ENCODE results near the gene MYG1. TPM values are rescaled to one million over a fixed set of nuclear protein-coding genes. Genes with fewer than 3 reads are reported as not detected.

Gene MYG1
- total and polyA plus RNA-seq, 2 of the 13 experiments (the other 11 are each of a cell fraction or from before 2014, with no cell fraction given) = 38.6 to 58.0 TPM

GRCh38 chr12:53295070-53295890 lies 4.2 kb upstream of the MYG1 start, which contains the start of gene PFDN5 (continued):
- TF ChIP-seq ZNF446 (CRISPR knock-in tag; IDR thresholded peaks at IDR 0.05) = no peak
- TF ChIP-seq TCF12 (IDR thresholded peaks at IDR 0.05) = no peak
- TF ChIP-seq TCF12 (CRISPR knock-in tag; IDR thresholded peaks at IDR 0.05) = 0 out of 2 replicates have a peak, but pooled peaks have one; percentile 45
- TF ChIP-seq SRSF9 (IDR thresholded peaks at IDR 0.05; ENCODE audit: borderline replicate concordance, insufficient read depth, low read depth, low read length, poor library complexity, severe bottlenecking) = no peak
- no peak for TF ChIP-seq KDM4B (CRISPR knock-in tag; IDR thresholded peaks at IDR 0.05)
- TF ChIP-seq ZFP36L2 (CRISPR knock-in tag; IDR thresholded peaks at IDR 0.05) = no peak
- TF ChIP-seq ZNF574 (CRISPR knock-in tag; IDR thresholded peaks at IDR 0.05) = peak; percentile 100
- TF ChIP-seq ZNF33A (CRISPR knock-in tag; IDR thresholded peaks at IDR 0.05; ENCODE audit: borderline replicate concordance) = no peak
- no peak for TF ChIP-seq MBD4 (IDR thresholded peaks at IDR 0.05; ENCODE audit: borderline replicate concordance, low read length)
- no peak for TF ChIP-seq CBX1 (IDR thresholded peaks at IDR 0.05; ENCODE audit: low read depth)
- TF ChIP-seq HNRNPK (IDR thresholded peaks at IDR 0.05; ENCODE audit: low read depth, low read length, poor library complexity, severe bottlenecking) = no peak
- no peak for TF ChIP-seq ZNF207 (IDR thresholded peaks at IDR 0.05; ENCODE audit: borderline replicate concordance)
- no peak; the same call in 1 of the 2 replicates for TF ChIP-seq ETV6 (CRISPR knock-in tag; conservative IDR thresholded peaks at IDR 0.05)
- TF ChIP-seq GPBP1L1 (CRISPR knock-in tag; IDR thresholded peaks at IDR 0.05) = no peak
- no peak for TF ChIP-seq ZBTB40 (IDR thresholded peaks at IDR 0.05)
- TF ChIP-seq ZBTB40 (CRISPR knock-in tag; IDR thresholded peaks at IDR 0.05) = peak; percentile 47; the same call in 1 of the 2 replicates

Measured in HepG2 (cell line).